ENCODE results near the gene ZNF618. TPM values are rescaled to one million over a fixed set of nuclear protein-coding genes. Genes with fewer than 3 reads are reported as not detected.
A peak's percentile ranks its signal among the peaks of the same experiment; 100 is the strongest.

The ZNF618 gene
- polyA plus RNA-seq, 3 donors = 0.53 to 1.9 (median 0.78) TPM

- Histone ChIP-seq H3K4me1 (ENCODE audit: control insufficient read depth in 1 of 2, insufficient read depth in 2 of 2, low read length in 2 of 2) (peaks cover 26 to 36% of the 10 kb centered on the region in 2 donors), H3K9ac (ENCODE audit: insufficient read depth, low read length, poor library complexity, severe bottlenecking) (no peak overlapping the region), H3K4me3 (replicated peaks in 1 of 3; ENCODE audit: low read depth in 2 of 3, low read length in 3 of 3) (no peak overlapping the region), H3K36me3 (replicated peaks in 1 of 2; ENCODE audit: control insufficient read depth in 1 of 2, insufficient read depth in 2 of 2, low read length in 2 of 2) (no peaks in the 10 kb centered on the region), H4K20me1 (ENCODE audit: insufficient read depth, low read length) (no peaks in the 10 kb centered on the region), H3K4me2 (replicated peaks; ENCODE audit: extremely low read depth, low read length, poor library complexity, severe bottlenecking) (peak overlapping the region; percentile 7), H2AFZ (ENCODE audit: insufficient read depth, low read depth, low read length, poor library complexity, severe bottlenecking) (no peak overlapping the region), H3K27ac (ENCODE audit: low read depth in 1 of 2, low read length in 2 of 2) (no peak overlapping the region), H3K9me3 (replicated peaks in 1 of 2; ENCODE audit: control insufficient read depth in 1 of 2, insufficient read depth in 1 of 2, low read length in 2 of 2) (no peaks in the 10 kb centered on the region), H3K79me2 (ENCODE audit: insufficient read depth, low read length) (no peaks in the 10 kb centered on the region), H3K27me3 (ENCODE audit: control insufficient read depth in 2 of 2, insufficient read depth in 2 of 2, low read length in 2 of 2) (no peaks in the 10 kb centered on the region)
- H3K4me1 Mint-ChIP-seq = peaks cover 51% of the 10 kb centered on the region
- H3K36me3 Mint-ChIP-seq = peaks cover 0 to 2% of the 10 kb centered on the region in 2 donors
- DNase-seq = no peak
- H3K4me3 Mint-ChIP-seq = peak overlapping the region in 1 of 2 donors; percentile 56
- WGBS (ENCODE audit: insufficient coverage) = no CpG with 5 or more reads among the region's 2 CpGs
- intact Hi-C loops (cut with micrococcal nuclease) = loop anchor here in 1 of 2 donors (10.0 kb wide), 1 partner anchor 160 kb away; no protein-coding TSS in a partner anchor
- H3K27me3 Mint-ChIP-seq (ENCODE audit: low read depth in 3 of 3) = no peaks in the 10 kb centered on the region
- H3K27ac Mint-ChIP-seq = peak overlapping the region in 3 of 7 donors; percentile 18 to 29 (median 20)
- H3K9me3 Mint-ChIP-seq = no peaks in the 10 kb centered on the region
- TF ChIP-seq CTCF (IDR thresholded peaks at IDR 0.05) = no peak
Observed at GRCh38 chr9:113955076-113955752, 79.1 kb downstream of the ZNF618 start.

GRCh38 chr9:113956901-113957300 lies 80.8 kb downstream of the ZNF618 start:
- no peak for DNase-seq
- Histone ChIP-seq H3K4me2 (replicated peaks; ENCODE audit: extremely low read depth, low read length, poor library complexity, severe bottlenecking) (no peak overlapping the region), H3K9me3 (replicated peaks in 1 of 2; ENCODE audit: control insufficient read depth in 1 of 2, insufficient read depth in 1 of 2, low read length in 2 of 2) (no peaks in the 10 kb centered on the region), H4K20me1 (ENCODE audit: insufficient read depth, low read length) (no peaks in the 10 kb centered on the region), H2AFZ (ENCODE audit: insufficient read depth, low read depth, low read length, poor library complexity, severe bottlenecking) (no peak overlapping the region), H3K4me1 (ENCODE audit: control insufficient read depth in 1 of 2, insufficient read depth in 2 of 2, low read length in 2 of 2) (peaks cover 26 to 36% of the 10 kb centered on the region in 2 donors), H3K36me3 (replicated peaks in 1 of 2; ENCODE audit: control insufficient read depth in 1 of 2, insufficient read depth in 2 of 2, low read length in 2 of 2) (no peaks in the 10 kb centered on the region), H3K9ac (ENCODE audit: insufficient read depth, low read length, poor library complexity, severe bottlenecking) (no peak overlapping the region), H3K27ac (ENCODE audit: low read depth in 1 of 2, low read length in 2 of 2) (no peak overlapping the region), H3K79me2 (ENCODE audit: insufficient read depth, low read length) (no peaks in the 10 kb centered on the region), H3K27me3 (ENCODE audit: control insufficient read depth in 2 of 2, insufficient read depth in 2 of 2, low read length in 2 of 2) (no peaks in the 10 kb centered on the region), H3K4me3 (replicated peaks in 1 of 3; ENCODE audit: low read depth in 2 of 3, low read length in 3 of 3) (no peak overlapping the region)
- Mint-ChIP-seq H3K4me1 (peaks cover 44% of the 10 kb centered on the region), H3K27ac (no peak overlapping the region), H3K4me3 (no peak overlapping the region), H3K36me3 (peaks cover 0 to 5% of the 10 kb centered on the region in 2 donors), H3K27me3 (ENCODE audit: low read depth in 3 of 3) (no peaks in the 10 kb centered on the region), H3K9me3 (no peaks in the 10 kb centered on the region)
- WGBS (ENCODE audit: insufficient coverage) = no CpG with 5 or more reads among the region's 5 CpGs
- intact Hi-C loops (cut with micrococcal nuclease) = loop anchor here in 1 of 2 donors (10.0 kb wide), 1 partner anchor 162 kb away; no protein-coding TSS in a partner anchor
- TF ChIP-seq CTCF (IDR thresholded peaks at IDR 0.05) = no peak

Data from CD14-positive monocyte (primary cell).